Ectodermal cell (in vitro differentiated cells): ENCODE results near the gene TGFBR2. TPM values are rescaled to one million over a fixed set of nuclear protein-coding genes. Genes with fewer than 3 reads are reported as not detected.

Experiments used
- H3K27ac ChIP-seq: 2 replicates; pipeline ENCODE4 v1.7.0; 2013; ENCODE audit warnings: mild to moderate bottlenecking, low read depth, low read length; ENCODE audit not compliant: insufficient read depth, poor library complexity, severe bottlenecking
- H3K27me3 ChIP-seq: 2 replicates; pipeline ENCODE4 v1.7.0; 2013; ENCODE audit warnings: mild to moderate bottlenecking, low read length; ENCODE audit not compliant: insufficient read depth, control insufficient read depth, poor library complexity, severe bottlenecking
- H3K36me3 ChIP-seq: one replicate; pipeline ENCODE4 v1.7.0; 2013; ENCODE audit warnings: low read length; ENCODE audit not compliant: control insufficient read depth, insufficient read depth
- H3K4me1 ChIP-seq: one replicate; pipeline ENCODE4 v1.7.0; 2013; ENCODE audit warnings: low read length; ENCODE audit not compliant: control insufficient read depth, insufficient read depth
- H3K4me3 ChIP-seq: 2 replicates; pipeline ENCODE4 v1.7.0; 2013; ENCODE audit warnings: low read depth, low read length, control low read depth; ENCODE audit not compliant: insufficient read depth
- H3K9me3 ChIP-seq: 2 replicates; pipeline ENCODE4 v1.7.0; 2013; ENCODE audit warnings: mild to moderate bottlenecking, low read length, moderate library complexity; ENCODE audit not compliant: control insufficient read depth
- WGBS, 2 experiments: methylation state at CpG; one replicate each; pipeline ENCODE4 v1.1.7; 2013; ENCODE audit warnings: missing lambda C conversion rate in 2 of 2; 5-methylcytosine and 5-hydroxymethylcytosine counted together
- polyA plus RNA-seq, 4 experiments: library from polyadenylated mRNA; stranded (reverse); fragments of 50-300 nt; gene quantifications; one replicate each; pipeline ENCODE4 v1.2.3, GENCODE V29; 2013

Gene TGFBR2
- polyA plus RNA-seq (2013, experiment 1 of 4), result 4.1 TPM
- 4.1 TPM for polyA plus RNA-seq (2013, experiment 2 of 4)
- 4.5 TPM for polyA plus RNA-seq (2013, experiment 3 of 4)
- 5.2 TPM for polyA plus RNA-seq (2013, experiment 4 of 4)

DNA sequence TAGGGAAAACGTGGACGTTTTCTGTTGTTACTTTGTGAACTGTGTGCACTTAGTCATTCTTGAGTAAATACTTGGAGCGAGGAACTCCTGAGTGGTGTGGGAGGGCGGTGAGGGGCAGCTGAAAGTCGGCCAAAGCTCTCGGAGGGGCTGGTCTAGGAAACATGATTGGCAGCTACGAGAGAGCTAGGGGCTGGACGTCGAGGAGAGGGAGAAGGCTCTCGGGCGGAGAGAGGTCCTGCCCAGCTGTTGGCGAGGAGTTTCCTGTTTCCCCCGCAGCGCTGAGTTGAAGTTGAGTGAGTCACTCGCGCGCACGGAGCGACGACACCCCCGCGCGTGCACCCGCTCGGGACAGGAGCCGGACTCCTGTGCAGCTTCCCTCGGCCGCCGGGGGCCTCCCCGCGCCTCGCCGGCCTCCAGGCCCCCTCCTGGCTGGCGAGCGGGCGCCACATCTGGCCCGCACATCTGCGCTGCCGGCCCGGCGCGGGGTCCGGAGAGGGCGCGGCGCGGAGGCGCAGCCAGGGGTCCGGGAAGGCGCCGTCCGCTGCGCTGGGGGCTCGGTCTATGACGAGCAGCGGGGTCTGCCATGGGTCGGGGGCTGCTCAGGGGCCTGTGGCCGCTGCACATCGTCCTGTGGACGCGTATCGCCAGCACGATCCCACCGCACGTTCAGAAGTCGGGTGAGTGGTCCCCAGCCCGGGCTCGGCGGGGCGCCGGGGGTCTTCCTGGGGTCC, at the start of gene TGFBR2:
TSS of gene TGFBR2 (plus strand) at position 301 of the 731 bp plus-strand sequence. CDS start at position 584, 283 bp downstream.
- no peaks in the 10 kb centered on the region for H3K36me3 ChIP-seq
- no peaks in the 10 kb centered on the region for H3K9me3 ChIP-seq
- H3K4me1 ChIP-seq, result peaks cover 5% of the 10 kb centered on the region
- H3K27ac ChIP-seq, result no peak within 1 kb of the TSS
- H3K27me3 ChIP-seq, result peaks cover 19% of the 10 kb centered on the region
- WGBS, 2 experiments, result 0% methylated on average over 71 of the region's 71 CpGs
- peak within 1 kb of the TSS; percentile 80 for H3K4me3 ChIP-seq

- 86 to 100% methylated on average over 1 of the region's 1 CpG for WGBS, 2 experiments
- Histone ChIP-seq H3K36me3 (no peaks in the 10 kb centered on the region), H3K9me3 (no peaks in the 10 kb centered on the region), H3K4me1 (no peaks in the 10 kb centered on the region), H3K27me3 (no peaks in the 10 kb centered on the region), H3K4me3 (no peak overlapping the region), H3K27ac (no peak overlapping the region)
Observed at GRCh38 chr3:30557746-30558303, 48.6 kb upstream of the TGFBR2 start.

GRCh38 chr3:30563956-30564355, 42.4 kb upstream of the TGFBR2 start:
- no peak overlapping the region for H3K4me3 ChIP-seq
- no peak overlapping the region for H3K27ac ChIP-seq
- no peaks in the 10 kb centered on the region for H3K9me3 ChIP-seq
- no peaks in the 10 kb centered on the region for H3K36me3 ChIP-seq
- H3K27me3 ChIP-seq, result no peaks in the 10 kb centered on the region
- WGBS, 2 experiments, result 90 to 100% methylated on average over 1 of the region's 1 CpG
- H3K4me1 ChIP-seq, result no peaks in the 10 kb centered on the region

DNA sequence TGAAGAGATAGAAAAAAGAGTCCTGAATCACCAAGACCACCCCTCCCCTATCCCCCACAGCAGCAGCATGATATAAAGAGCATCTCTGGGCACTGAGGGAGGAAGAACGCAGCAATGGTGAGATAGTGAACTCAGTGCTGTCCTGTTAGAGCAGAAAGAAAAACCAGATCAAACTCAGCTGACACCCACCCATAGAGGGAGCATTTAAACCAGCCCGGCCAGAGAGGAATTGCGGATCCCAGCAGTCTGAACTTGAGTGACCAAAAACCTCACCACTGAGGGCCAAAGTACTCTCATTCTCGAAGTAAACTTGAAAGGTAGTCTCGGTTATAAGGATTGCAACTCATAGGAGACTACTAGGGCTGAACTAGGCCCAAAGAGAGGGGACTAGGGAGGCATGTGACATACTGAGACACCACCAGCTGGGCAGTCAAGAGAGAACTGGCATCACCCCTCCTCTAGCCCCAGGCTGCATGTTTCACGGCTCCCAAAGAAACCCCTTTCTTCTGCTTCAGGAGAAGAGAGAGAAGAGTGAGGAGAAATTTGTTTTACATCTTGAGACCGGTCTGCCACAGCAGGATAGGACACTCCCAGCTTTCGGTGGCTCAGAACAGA, 39.2 kb upstream of the TGFBR2 start:
- Histone ChIP-seq H3K27ac (no peak overlapping the region), H3K27me3 (no peaks in the 10 kb centered on the region), H3K36me3 (no peaks in the 10 kb centered on the region), H3K9me3 (no peaks in the 10 kb centered on the region), H3K4me3 (no peak overlapping the region), H3K4me1 (no peaks in the 10 kb centered on the region)
- 84 to 87% methylated on average over 7 to 8 of the region's 8 CpGs for WGBS, 2 experiments

- Histone ChIP-seq H3K36me3 (no peaks in the 10 kb centered on the region), H3K27me3 (no peaks in the 10 kb centered on the region), H3K4me1 (no peaks in the 10 kb centered on the region), H3K9me3 (no peaks in the 10 kb centered on the region), H3K27ac (no peak overlapping the region), H3K4me3 (no peak overlapping the region)
- 85 to 93% methylated on average over 2 to 3 of the region's 4 CpGs for whole genome bisulfite sequencing, 2 experiments
Observed at GRCh38 chr3:30576946-30577345, 29.5 kb upstream of the TGFBR2 start.

DNA sequence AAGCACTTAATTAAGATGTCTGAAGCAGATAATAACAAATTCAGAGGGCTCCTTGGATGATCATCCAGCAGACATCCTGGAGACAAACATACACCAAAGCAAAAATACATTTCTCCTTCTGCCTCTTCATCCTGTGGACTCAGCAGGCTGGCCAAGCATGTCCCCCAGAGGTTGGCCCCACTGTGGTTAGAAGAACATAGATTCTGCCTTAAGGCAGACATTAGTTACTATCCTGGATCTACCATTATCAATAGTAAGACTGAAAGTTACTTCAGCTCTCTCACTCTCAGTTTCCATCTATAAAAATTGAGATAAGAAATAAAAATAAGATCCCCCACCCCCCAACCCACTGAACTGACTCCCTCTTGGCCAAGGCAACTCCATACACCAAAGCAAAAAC, 28.6 kb upstream of the TGFBR2 start:
- H3K27me3 ChIP-seq, result no peaks in the 10 kb centered on the region
- H3K36me3 ChIP-seq, result no peaks in the 10 kb centered on the region
- no peaks in the 10 kb centered on the region for H3K9me3 ChIP-seq
- H3K27ac ChIP-seq, result no peak overlapping the region
- H3K4me1 ChIP-seq, result no peaks in the 10 kb centered on the region
- H3K4me3 ChIP-seq, result no peak overlapping the region

DNA sequence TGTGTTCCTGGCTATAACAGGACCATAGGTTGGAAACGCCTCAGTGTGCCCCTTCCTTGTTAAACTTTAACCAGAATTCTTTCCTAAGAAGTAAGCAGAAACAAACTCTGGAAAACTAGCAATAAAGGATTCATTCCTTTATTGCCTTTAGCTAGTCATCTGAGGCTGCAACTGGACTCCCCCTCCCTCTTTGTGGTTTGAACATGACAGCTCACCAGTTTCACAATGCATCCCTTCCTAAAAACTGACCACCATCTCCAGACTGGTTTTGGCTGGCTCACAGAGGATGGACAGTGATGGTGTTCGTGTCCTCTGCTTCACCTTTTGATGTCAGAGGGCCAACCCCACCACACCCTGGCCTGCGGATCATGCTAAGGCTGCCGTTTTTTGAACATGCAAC, 27.9 kb upstream of the TGFBR2 start:
- Histone ChIP-seq H3K27me3 (no peaks in the 10 kb centered on the region), H3K9me3 (no peaks in the 10 kb centered on the region), H3K36me3 (no peaks in the 10 kb centered on the region), H3K4me3 (no peak overlapping the region), H3K4me1 (no peaks in the 10 kb centered on the region), H3K27ac (no peak overlapping the region)
- 93 to 98% methylated on average over 4 of the region's 4 CpGs for WGBS, 2 experiments

DNA sequence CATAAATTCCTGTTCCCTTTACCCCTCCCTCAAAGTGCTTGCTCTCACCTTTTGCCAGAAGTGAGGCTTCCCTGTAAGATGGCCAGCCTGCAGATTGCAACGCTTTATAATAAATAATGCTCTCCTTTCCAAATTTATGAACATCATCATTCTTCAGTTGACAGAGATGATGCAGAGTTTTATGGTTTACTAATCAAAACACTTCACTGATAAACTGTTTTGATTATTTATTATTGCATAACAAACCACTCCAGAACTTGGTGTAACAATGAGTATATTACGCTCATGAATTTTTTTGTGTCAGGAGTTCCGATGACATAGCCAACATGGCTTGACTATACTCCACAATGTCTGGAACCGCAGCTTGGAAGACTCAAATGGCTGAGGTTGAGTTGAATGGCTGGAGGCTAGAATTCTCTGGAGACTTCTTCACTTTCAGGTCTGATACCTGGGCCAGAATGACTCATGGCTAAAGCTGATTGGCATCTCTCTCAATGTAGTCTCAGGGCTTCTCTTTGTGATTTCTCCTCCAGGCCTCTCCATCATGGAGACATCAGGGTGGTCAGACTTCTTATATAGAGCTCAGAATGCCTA, 27.3 kb upstream of the TGFBR2 start:
- WGBS, 2 experiments, result 94 to 98% methylated on average over 4 of the region's 4 CpGs
- H3K27ac ChIP-seq, result no peak overlapping the region

GRCh38 chr3:30581067-30581585, 25.3 kb upstream of the TGFBR2 start:
- no peaks in the 10 kb centered on the region for H3K9me3 ChIP-seq
- H3K36me3 ChIP-seq, result no peaks in the 10 kb centered on the region
- 90 to 92% methylated on average over 15 of the region's 15 CpGs for WGBS, 2 experiments
- H3K4me1 ChIP-seq, result no peaks in the 10 kb centered on the region
- H3K4me3 ChIP-seq, result no peak overlapping the region
- H3K27me3 ChIP-seq, result no peaks in the 10 kb centered on the region
- H3K27ac ChIP-seq, result no peak overlapping the region

More for the DNA sequence above, 27.3 kb upstream of the TGFBR2 start:
- Histone ChIP-seq H3K4me1 (no peaks in the 10 kb centered on the region), H3K4me3 (no peak overlapping the region), H3K9me3 (no peaks in the 10 kb centered on the region), H3K36me3 (no peaks in the 10 kb centered on the region), H3K27me3 (no peaks in the 10 kb centered on the region)

DNA sequence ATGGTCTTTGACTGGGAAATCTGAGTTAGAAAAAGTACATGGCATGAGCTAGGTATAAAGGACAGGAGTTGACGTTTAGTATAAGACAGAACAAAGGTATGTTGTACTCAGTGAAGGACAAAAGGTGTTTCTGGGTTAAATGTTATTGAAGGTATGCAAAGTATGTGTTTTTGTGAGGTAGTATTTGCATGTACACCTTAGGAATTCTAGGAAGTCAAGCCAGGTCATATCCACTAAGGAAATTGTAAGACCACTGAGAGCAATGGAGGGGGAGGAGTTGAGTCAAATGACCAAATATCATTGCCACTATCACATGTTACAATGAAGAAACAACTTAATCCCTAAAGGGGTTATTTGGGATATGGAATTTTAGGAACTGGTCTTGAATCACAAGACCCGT, 24.4 kb upstream of the TGFBR2 start:
- Histone ChIP-seq H3K4me3 (no peak overlapping the region), H3K27me3 (no peaks in the 10 kb centered on the region), H3K4me1 (no peaks in the 10 kb centered on the region), H3K27ac (no peak overlapping the region), H3K36me3 (no peaks in the 10 kb centered on the region), H3K9me3 (no peaks in the 10 kb centered on the region)
- 85 to 94% methylated on average over 2 of the region's 2 CpGs for WGBS, 2 experiments
